Endothelial cell of umbilical vein (primary cell): ENCODE results near the gene ALKBH6. TPM values are rescaled to one million over a fixed set of nuclear protein-coding genes. Genes with fewer than 3 reads are reported as not detected.

Experiments
- BruUV-seq: library from RNA; stranded (reverse); fragments of 400-500 nt; replicated peaks from 2 replicates; lab custom pipeline; 2021; lab: Mats Ljungman, UMichigan
- CTCF ChIA-PET: fragments of 300-600, 350-600 bp; sonication (Branson Sonifier 250); formaldehyde crosslinking; loops from one replicate; lab custom pipeline; 2021; ENCODE audit warnings: antibody characterized with exemption, inconsistent platforms; lab: Charles Lee
- POLR2A ChIA-PET: fragments of 300-600, 350-600 bp; sonication (Branson Sonifier 250); formaldehyde crosslinking; loops from one replicate; lab custom pipeline; 2021; ENCODE audit warnings: antibody characterized with exemption, inconsistent platforms; lab: Charles Lee
- DNase-seq: peaks from one replicate; pipeline ENCODE4 v3.0.0-alpha.2; 2011; ENCODE audit warnings: low read depth, low spot score
- FAIRE-seq: peaks from 2 replicates; lab custom pipeline; 2011; peaks lifted over from hg19 to GRCh38; lab: Jason Lieb, UNC
- H2AFZ ChIP-seq: 2 replicates; pipeline ENCODE4 v1.6.0; 2012; ENCODE audit warnings: low read depth, low read length, control low read depth, inconsistent platforms
- H3K27ac ChIP-seq: 2 replicates; pipeline ENCODE4 v1.5.1; 2011; ENCODE audit warnings: low read depth, mild to moderate bottlenecking, control low read depth, low read length, moderate library complexity; ENCODE audit not compliant: insufficient read depth
- H3K27me3 ChIP-seq, 2 experiments: 2 replicates each; pipeline versions ENCODE4 v1.6.0 to v1.6.1; 2011; ENCODE audit warnings: low read length in 2 of 2, mixed read lengths in 1 of 2; ENCODE audit not compliant: control insufficient read depth in 2 of 2, insufficient read depth in 2 of 2
- H3K36me3 ChIP-seq, 2 experiments: 2 replicates in 1 of 2; 3 replicates in 1 of 2; pipeline ENCODE4 v1.5.1; 2011; ENCODE audit warnings: low read length in 2 of 2, mild to moderate bottlenecking in 1 of 2, moderate library complexity in 1 of 2; ENCODE audit not compliant: control insufficient read depth in 2 of 2, insufficient read depth in 2 of 2; ENCODE audit errors: extremely low read depth in 1 of 2
- H3K4me1 ChIP-seq: 3 replicates; pipeline ENCODE4 v1.5.1; 2011; ENCODE audit warnings: mild to moderate bottlenecking, low read length; ENCODE audit not compliant: control insufficient read depth, insufficient read depth; ENCODE audit errors: extremely low read depth
- H3K4me2 ChIP-seq: 2 replicates; pipeline ENCODE4 v1.6.1; 2011; ENCODE audit warnings: low read length, control low read depth, mixed read lengths; ENCODE audit not compliant: insufficient read depth
- H3K4me3 ChIP-seq, 3 experiments: fragments of 200-600 bp in 1 of 3; sonication (generic), shearing (Covaris generic) in 1 of 3; replicated peaks in 1 of 3; 2 replicates each; pipeline ENCODE4 v1.5.1; 2011 to 2016; ENCODE audit warnings: control low read depth in 3 of 3, low read length in 3 of 3, mild to moderate bottlenecking in 2 of 3, inconsistent platforms in 1 of 3, low read depth in 1 of 3, moderate library complexity in 1 of 3; ENCODE audit not compliant: insufficient read depth in 1 of 3
- H3K79me2 ChIP-seq: 2 replicates; pipeline ENCODE4 v1.6.0; 2012; ENCODE audit warnings: low read length, inconsistent platforms; ENCODE audit not compliant: control insufficient read depth, insufficient read depth
- H3K9ac ChIP-seq: replicated peaks from 2 replicates; pipeline ENCODE3; 2011; ENCODE audit warnings: low read length, control low read depth; ENCODE audit not compliant: insufficient read depth; ENCODE audit errors: extremely low read depth
- H3K9me1 ChIP-seq: replicated peaks from 3 replicates; pipeline ENCODE4 v1.6.0; 2011; ENCODE audit warnings: mild to moderate bottlenecking, low read length; ENCODE audit not compliant: control insufficient read depth, insufficient read depth; ENCODE audit errors: extremely low read depth
- H3K9me3 ChIP-seq: replicated peaks from 2 replicates; pipeline ENCODE4 v1.5.1; 2012; ENCODE audit warnings: low read length, inconsistent platforms; ENCODE audit not compliant: control insufficient read depth, insufficient read depth
- H4K20me1 ChIP-seq: replicated peaks from 2 replicates; pipeline ENCODE3; 2011; ENCODE audit warnings: mild to moderate bottlenecking, low read length; ENCODE audit not compliant: control insufficient read depth, insufficient read depth; ENCODE audit errors: extremely low read depth
- EZH2 ChIP-seq: IDR thresholded peaks from 2 replicates; pipeline ENCODE4 v1.6.1; 2012; ENCODE audit warnings: borderline replicate concordance, low read depth, mild to moderate bottlenecking, moderate library complexity, low read length, inconsistent platforms; ENCODE audit not compliant: severe bottlenecking
- FOS ChIP-seq: IDR thresholded peaks from 2 replicates; pipeline ENCODE4 v1.6.1; 2011; ENCODE audit warnings: mild to moderate bottlenecking, low read length, moderate library complexity, borderline replicate concordance; ENCODE audit not compliant: insufficient read depth
- GATA2 ChIP-seq: IDR thresholded peaks from 2 replicates; pipeline ENCODE4 v1.7.0; 2011; ENCODE audit warnings: low read depth, mild to moderate bottlenecking, moderate library complexity, mixed read lengths, low read length; ENCODE audit not compliant: insufficient read length, insufficient read depth
- JUN ChIP-seq: IDR thresholded peaks from 2 replicates; pipeline ENCODE4 v1.6.1; 2011; ENCODE audit warnings: borderline replicate concordance, low read depth; ENCODE audit not compliant: insufficient read length, insufficient read depth
- MYC ChIP-seq: IDR thresholded peaks from one replicate; pipeline ENCODE4 v1.6.1; 2011; ENCODE audit warnings: mild to moderate bottlenecking, low read depth, low read length
- POLR2A ChIP-seq: IDR thresholded peaks from 2 replicates; pipeline ENCODE4 v1.6.1; 2012; ENCODE audit warnings: low read depth, mild to moderate bottlenecking, control low read depth, low read length
- POLR2AphosphoS5 ChIP-seq: IDR thresholded peaks from 2 replicates; pipeline ENCODE4 v1.6.1; 2012; ENCODE audit warnings: low read depth, mild to moderate bottlenecking, control low read depth, low read length, moderate library complexity; ENCODE audit not compliant: insufficient read depth
- dilution Hi-C: fragments of 300-500 bp; cut with MboI; formaldehyde crosslinking; loops from one replicate; pipeline ENCODE4 v1.15.0; 2019; ENCODE audit warnings: low sequenced_read_pairs; ENCODE audit not compliant: extremely low pct_ligation_motif_present
- intact Hi-C: fragments of 100-400 bp; cut with micrococcal nuclease; formaldehyde crosslinking; loops from one replicate; pipeline ENCODE4 v1.10.0; 2022
- polyA plus RNA-seq, 4 experiments: library from polyadenylated mRNA; depleted of rRNA in 3 of 4; stranded (reverse) in 3 of 4; unstranded in 1 of 4; fragments of >200 nt; gene quantifications; 2 replicates each; pipeline versions ENCODE4 v1.2.1 to v1.2.3, GENCODE V29; 2011 to 2012; ENCODE audit warnings: missing spikeins in 1 of 4
- total RNA-seq: library from RNA; stranded (reverse); gene quantifications from 2 replicates; pipeline ENCODE4 v1.2.3, GENCODE V29; 2021
- TF ChIP-seq, protein P1 (sequence below), 2 donors: IDR thresholded peaks; 1 replicate in 1 of 2; 2 replicates in 1 of 2; pipeline ENCODE4 v1.5.1; 2011; ENCODE audit warnings: low read length in 2 of 2, mild to moderate bottlenecking in 2 of 2, moderate library complexity in 2 of 2, control low read depth in 1 of 2, inconsistent platforms in 1 of 2, low read depth in 1 of 2; ENCODE audit not compliant: insufficient read depth in 1 of 2; ENCODE audit errors: extremely low read depth in 1 of 2
- TF ChIP-seq, protein P2 (sequence below): IDR thresholded peaks from 2 replicates; pipeline ENCODE4 v1.6.1; 2011; ENCODE audit not compliant: insufficient read depth, insufficient read length

Gene ALKBH6
- total and polyA plus RNA-seq, 2 donors (not counting 3 experiments of a cell fraction or from before 2014, with no cell fraction given), result 17.3 to 26.7 TPM

DNA sequence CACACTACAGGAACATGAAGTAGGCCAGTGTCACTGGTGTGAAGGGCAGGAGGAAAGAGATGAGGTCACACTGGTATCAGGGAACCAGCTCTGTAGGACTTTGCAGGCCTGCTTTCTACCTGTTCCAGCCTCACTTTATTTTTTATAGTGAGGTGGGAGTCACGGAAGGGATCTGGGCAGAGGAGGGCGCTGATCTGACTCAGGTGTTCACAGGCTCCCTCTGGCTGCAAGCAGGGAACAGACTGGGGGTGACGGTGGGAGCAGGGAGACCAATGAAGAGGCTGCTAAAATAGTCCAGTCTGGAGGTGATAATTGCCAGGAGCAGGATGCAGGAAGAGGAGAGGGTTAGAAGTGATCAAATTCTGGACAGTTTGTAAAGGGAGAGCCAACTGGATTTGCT is 37.2 kb upstream of the ALKBH6 start:
- CTCF ChIA-PET, result no interaction called here
- DNase-seq, result no peak
- no peak for FAIRE-seq

More for the DNA sequence above, 37.2 kb upstream of the ALKBH6 start:
- no peaks in the 10 kb centered on the region for H3K27me3 ChIP-seq
- TF ChIP-seq EZH2 (no peak), POLR2A (no peak), FOS (no peak), GATA2 (no peak), JUN (no peak), MYC (no peak), POLR2AphosphoS5 (no peak)
- TF ChIP-seq, protein P1, sequence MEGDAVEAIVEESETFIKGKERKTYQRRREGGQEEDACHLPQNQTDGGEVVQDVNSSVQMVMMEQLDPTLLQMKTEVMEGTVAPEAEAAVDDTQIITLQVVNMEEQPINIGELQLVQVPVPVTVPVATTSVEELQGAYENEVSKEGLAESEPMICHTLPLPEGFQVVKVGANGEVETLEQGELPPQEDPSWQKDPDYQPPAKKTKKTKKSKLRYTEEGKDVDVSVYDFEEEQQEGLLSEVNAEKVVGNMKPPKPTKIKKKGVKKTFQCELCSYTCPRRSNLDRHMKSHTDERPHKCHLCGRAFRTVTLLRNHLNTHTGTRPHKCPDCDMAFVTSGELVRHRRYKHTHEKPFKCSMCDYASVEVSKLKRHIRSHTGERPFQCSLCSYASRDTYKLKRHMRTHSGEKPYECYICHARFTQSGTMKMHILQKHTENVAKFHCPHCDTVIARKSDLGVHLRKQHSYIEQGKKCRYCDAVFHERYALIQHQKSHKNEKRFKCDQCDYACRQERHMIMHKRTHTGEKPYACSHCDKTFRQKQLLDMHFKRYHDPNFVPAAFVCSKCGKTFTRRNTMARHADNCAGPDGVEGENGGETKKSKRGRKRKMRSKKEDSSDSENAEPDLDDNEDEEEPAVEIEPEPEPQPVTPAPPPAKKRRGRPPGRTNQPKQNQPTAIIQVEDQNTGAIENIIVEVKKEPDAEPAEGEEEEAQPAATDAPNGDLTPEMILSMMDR (IDR thresholded peaks at IDR 0.05; ENCODE audit: extremely low read depth in 1 of 2, insufficient read depth in 1 of 2, low read depth in 1 of 2, low read length in 2 of 2), result no peak
- TF ChIP-seq, protein P2, sequence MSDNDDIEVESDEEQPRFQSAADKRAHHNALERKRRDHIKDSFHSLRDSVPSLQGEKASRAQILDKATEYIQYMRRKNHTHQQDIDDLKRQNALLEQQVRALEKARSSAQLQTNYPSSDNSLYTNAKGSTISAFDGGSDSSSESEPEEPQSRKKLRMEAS, result no peak
- no peak overlapping the region for H3K4me3 ChIP-seq
- no peaks in the 10 kb centered on the region for H4K20me1 ChIP-seq
- peaks cover 10% of the 10 kb centered on the region for H3K79me2 ChIP-seq
- H3K36me3 ChIP-seq, result no peaks in the 10 kb centered on the region
- H2AFZ ChIP-seq, result no peak overlapping the region
- H3K9ac ChIP-seq, result no peak overlapping the region
- intact Hi-C loops (no loop called here), dilution Hi-C loops (no loop called here)
- no peaks in the 10 kb centered on the region for H3K9me3 ChIP-seq
- peaks cover 15% of the 10 kb centered on the region for H3K4me1 ChIP-seq
- no peak overlapping the region for H3K4me2 ChIP-seq
- H3K27ac ChIP-seq, result no peak overlapping the region
- POLR2A ChIA-PET, result no interaction called here
- no peaks in the 10 kb centered on the region for H3K9me1 ChIP-seq
- BruUV-seq, result no TSS peak
